ENCODE measurements around the gene PITX2. TPM values are rescaled to one million over a fixed set of nuclear protein-coding genes. Genes with fewer than 3 reads are reported as not detected.

Gene PITX2
- total RNA-seq, 1 experiment from 2014 or later, result 8.5 TPM

DNA sequence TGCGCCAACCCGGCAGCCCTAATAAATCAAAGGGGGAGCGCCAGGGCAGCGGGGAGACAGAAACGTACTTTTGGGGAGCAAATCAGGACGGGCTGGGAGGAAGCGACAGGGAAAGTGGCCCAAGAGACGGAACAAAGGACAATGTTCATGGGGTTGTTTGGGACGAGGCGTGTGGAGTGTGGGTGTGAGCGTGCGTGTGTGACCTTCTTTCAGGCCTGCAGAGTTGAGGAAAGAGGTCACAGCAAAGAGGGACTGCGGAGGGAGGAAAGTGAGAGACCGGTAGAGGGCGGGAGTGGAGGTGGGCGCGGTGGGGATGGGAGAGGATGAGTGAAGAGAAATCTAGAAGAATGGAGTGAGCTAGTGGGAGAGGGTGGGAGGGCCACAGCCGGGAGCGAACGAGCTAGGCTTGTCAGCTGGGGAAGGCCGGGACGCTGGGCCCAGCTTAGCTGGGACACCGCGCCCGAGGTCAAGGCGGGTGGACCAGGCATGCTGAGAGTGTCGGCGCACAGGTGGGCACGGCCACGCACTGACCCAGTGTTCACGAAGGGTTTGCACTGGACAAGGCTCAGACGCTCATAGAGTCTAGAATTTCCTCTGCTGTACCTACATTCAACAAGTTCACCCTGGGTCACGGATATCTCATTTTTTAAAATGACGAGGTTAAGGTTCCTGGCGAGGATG, 14.7 kb upstream of the PITX2 start:
- Histone ChIP-seq H3K56ac (ENCODE audit: insufficient read length, low read depth, low read length) (no peak overlapping the region), H4K20me1 (ENCODE audit: control insufficient read depth, insufficient read depth, insufficient read length) (no peaks in the 10 kb centered on the region), H3K79me1 (ENCODE audit: insufficient read depth, low read depth, low read length, poor library complexity, severe bottlenecking) (no peaks in the 10 kb centered on the region), H3K27ac (ENCODE audit: insufficient read length, low read depth, low read length) (no peak overlapping the region), H2AK5ac (ENCODE audit: insufficient read length, low read length) (no peak overlapping the region), H4K91ac (ENCODE audit: insufficient read length, low read depth, low read length) (no peak overlapping the region), H4K8ac (replicated peaks; ENCODE audit: insufficient read length, low read depth, low read length) (no peak overlapping the region), H3K14ac (ENCODE audit: insufficient read depth, low read length) (no peak overlapping the region), H2BK120ac (ENCODE audit: low read depth, low read length, poor library complexity, severe bottlenecking) (no peak overlapping the region), H2BK20ac (ENCODE audit: low read depth, low read length, poor library complexity, severe bottlenecking) (no peak overlapping the region), H3K4me1 (ENCODE audit: insufficient read depth, low read length) (peaks cover 7% of the 10 kb centered on the region; the same call in 1 of the 2 replicates), H4K5ac (ENCODE audit: insufficient read length, low read depth, low read length) (no peak overlapping the region), H3K23ac (ENCODE audit: insufficient read length, low read depth, low read length) (no peak overlapping the region), H2BK12ac (ENCODE audit: insufficient read length, low read depth, low read length) (no peak overlapping the region), H3K18ac (ENCODE audit: insufficient read length, low read depth, low read length) (no peak overlapping the region), H3K9ac (ENCODE audit: extremely low read depth, insufficient read length, low read length) (no peak overlapping the region), H2AFZ (ENCODE audit: low read length) (peak overlapping the region; percentile 50), H3K79me2 (ENCODE audit: insufficient read depth, low read length) (no peaks in the 10 kb centered on the region), H2BK5ac (ENCODE audit: insufficient read length, low read length) (no peak overlapping the region), H3K27me3 (ENCODE audit: insufficient read depth, low read length) (peaks cover 74% of the 10 kb centered on the region), H3K4me2 (ENCODE audit: insufficient read depth, insufficient read length, low read length) (peak overlapping the region; percentile 93), H3K9me3 (ENCODE audit: control insufficient read depth, low read depth, low read length) (no peaks in the 10 kb centered on the region), H3K4ac (ENCODE audit: low read depth, low read length) (no peak overlapping the region), H3K23me2 (ENCODE audit: insufficient read length, low read depth, low read length, poor library complexity, severe bottlenecking) (peaks cover 23% of the 10 kb centered on the region), H2BK15ac (ENCODE audit: low read depth, low read length) (no peak overlapping the region), H3T11ph (ENCODE audit: low read length) (no peak overlapping the region)
- WGBS (ENCODE audit: extremely low coverage, insufficient read length, low lambda C conversion rate), result no CpG with 5 or more reads among the region's 35 CpGs
- DNase-seq, result peak; percentile 79
- H3K27me3 Mint-ChIP-seq (ENCODE audit: low read depth), result peaks cover 99% of the 10 kb centered on the region
- TF ChIP-seq, protein P1, sequence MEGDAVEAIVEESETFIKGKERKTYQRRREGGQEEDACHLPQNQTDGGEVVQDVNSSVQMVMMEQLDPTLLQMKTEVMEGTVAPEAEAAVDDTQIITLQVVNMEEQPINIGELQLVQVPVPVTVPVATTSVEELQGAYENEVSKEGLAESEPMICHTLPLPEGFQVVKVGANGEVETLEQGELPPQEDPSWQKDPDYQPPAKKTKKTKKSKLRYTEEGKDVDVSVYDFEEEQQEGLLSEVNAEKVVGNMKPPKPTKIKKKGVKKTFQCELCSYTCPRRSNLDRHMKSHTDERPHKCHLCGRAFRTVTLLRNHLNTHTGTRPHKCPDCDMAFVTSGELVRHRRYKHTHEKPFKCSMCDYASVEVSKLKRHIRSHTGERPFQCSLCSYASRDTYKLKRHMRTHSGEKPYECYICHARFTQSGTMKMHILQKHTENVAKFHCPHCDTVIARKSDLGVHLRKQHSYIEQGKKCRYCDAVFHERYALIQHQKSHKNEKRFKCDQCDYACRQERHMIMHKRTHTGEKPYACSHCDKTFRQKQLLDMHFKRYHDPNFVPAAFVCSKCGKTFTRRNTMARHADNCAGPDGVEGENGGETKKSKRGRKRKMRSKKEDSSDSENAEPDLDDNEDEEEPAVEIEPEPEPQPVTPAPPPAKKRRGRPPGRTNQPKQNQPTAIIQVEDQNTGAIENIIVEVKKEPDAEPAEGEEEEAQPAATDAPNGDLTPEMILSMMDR (conservative IDR thresholded peaks at IDR 0.05), result peak; percentile 43; the same call in 2 of the 3 replicates
- H3K9me3 Mint-ChIP-seq, result peaks cover 2 to 4% of the 10 kb centered on the region in 2 experiments; a peak in 2 of 5 replicates
- no peaks in the 10 kb centered on the region; a peak in 1 of 7 replicates for H3K36me3 Mint-ChIP-seq (ENCODE audit: insufficient read depth in 1 of 3, low read depth in 3 of 3)
- peak overlapping the region in 2 of 3 experiments; percentile 21 to 49; a peak in 2 of 7 replicates for H3K27ac Mint-ChIP-seq
- peaks cover 69 to 75% of the 10 kb centered on the region in 2 experiments for H3K4me1 Mint-ChIP-seq
- H3K4me3 Mint-ChIP-seq, result peak overlapping the region; percentile 78 to 89

All from H9 (cell line).